ENCODE measurements around the gene CNTN4. TPM values are rescaled to one million over a fixed set of nuclear protein-coding genes. Genes with fewer than 3 reads are reported as not detected.

CNTN4 gene
- total and polyA plus RNA-seq, 2 of the 8 experiments (the other 6 are each of a cell fraction or from before 2014, with no cell fraction given), result 0.41 to 2.2 TPM

GRCh38 chr3:2944628-2945027, 846.0 kb downstream of the CNTN4 start:
- no peak overlapping the region for H3K4me3 ChIP-seq (ENCODE audit: extremely low read depth in 1 of 4, insufficient read depth in 2 of 4, low read depth in 3 of 4, low read length in 4 of 4)
- no peak overlapping the region for H2AK5ac ChIP-seq (ENCODE audit: low read depth, low read length)
- no peak overlapping the region for H4K8ac ChIP-seq (ENCODE audit: extremely low read depth, insufficient read depth, low read length)
- H3K4me1 ChIP-seq (replicated peaks in 1 of 4; ENCODE audit: control insufficient read depth in 3 of 4, insufficient read depth in 4 of 4, low read length in 3 of 4), result no peaks in the 10 kb centered on the region
- no peak overlapping the region for H3K23ac ChIP-seq (ENCODE audit: insufficient read length)
- no peaks in the 10 kb centered on the region for H3K79me2 ChIP-seq (ENCODE audit: control insufficient read depth in 1 of 2, insufficient read depth in 2 of 2, low read length in 2 of 2)
- no peak overlapping the region for H3K4ac ChIP-seq (replicated peaks; ENCODE audit: insufficient read length, low read depth, low read length)
- no peak overlapping the region for H3K27ac ChIP-seq (ENCODE audit: low read depth, low read length)
- H3K56ac ChIP-seq (replicated peaks; ENCODE audit: insufficient read length, low read depth, low read length), result no peak overlapping the region
- H2BK5ac ChIP-seq (ENCODE audit: low read depth, low read length), result no peak overlapping the region
- no peaks in the 10 kb centered on the region for H3K27me3 ChIP-seq (replicated peaks in 1 of 4; ENCODE audit: control insufficient read depth in 3 of 4, extremely low read depth in 1 of 4, insufficient read depth in 3 of 4, low read length in 3 of 4)
- H3K36me3 ChIP-seq (ENCODE audit: control insufficient read depth in 2 of 4, insufficient read depth in 4 of 4, low read length in 3 of 4), result no peaks in the 10 kb centered on the region
- no peaks in the 10 kb centered on the region for H3K79me1 ChIP-seq (ENCODE audit: low read depth, low read length)
- H2BK15ac ChIP-seq (ENCODE audit: low read length), result no peak overlapping the region
- no peak overlapping the region for H4K5ac ChIP-seq (ENCODE audit: insufficient read length, low read depth, low read length)
- no peak overlapping the region for H3K14ac ChIP-seq (ENCODE audit: insufficient read length)
- H4K91ac ChIP-seq (replicated peaks; ENCODE audit: insufficient read length, low read length), result no peak overlapping the region
- no peak overlapping the region for H2BK20ac ChIP-seq (ENCODE audit: low read length)
- TF ChIP-seq RAD21 (IDR thresholded peaks at IDR 0.05 in 1 of 2, conservative IDR thresholded peaks at IDR 0.05 in 1 of 2; ENCODE audit: low read depth in 2 of 2, low read length in 2 of 2), result no peak
- no peak for TF ChIP-seq GTF2F1 (IDR thresholded peaks at IDR 0.05; ENCODE audit: borderline replicate concordance, low read depth, low read length)
- no peak for TF ChIP-seq RNF2 (IDR thresholded peaks at IDR 0.05; ENCODE audit: borderline replicate concordance, low read depth, low read length, missing control alignments, poor library complexity, severe bottlenecking)
- no peak for TF ChIP-seq MAX (IDR thresholded peaks at IDR 0.05)
- TF ChIP-seq CEBPB (IDR thresholded peaks at IDR 0.05; ENCODE audit: low read depth, low read length), result no peak
- TF ChIP-seq SP4 (IDR thresholded peaks at IDR 0.05; ENCODE audit: low read length), result no peak
- no peak for TF ChIP-seq YY1 (IDR thresholded peaks at IDR 0.05; ENCODE audit: low read depth, low read length)
- TF ChIP-seq SIN3A (conservative IDR thresholded peaks at IDR 0.05 in 1 of 2, IDR thresholded peaks at IDR 0.05 in 1 of 2; ENCODE audit: low read depth in 1 of 2, low read length in 2 of 2), result no peak
- TF ChIP-seq TEAD4 (IDR thresholded peaks at IDR 0.05; ENCODE audit: low read depth, low read length), result no peak
- TF ChIP-seq RXRA (IDR thresholded peaks at IDR 0.05; ENCODE audit: insufficient read depth, low read depth, low read length), result no peak
- TF ChIP-seq BACH1 (IDR thresholded peaks at IDR 0.05; ENCODE audit: low read length), result no peak
- 94% methylated on average over 1 of the region's 1 CpG; no CpG with 5 or more reads in 1 of the 2 experiments for WGBS, 2 experiments (ENCODE audit: extremely low coverage in 1 of 2, insufficient coverage in 1 of 2, insufficient read length in 1 of 2, insufficient replicate concordance in 2 of 2, low coverage in 1 of 2, low lambda C conversion rate in 2 of 2, missing lambda C conversion rate in 1 of 2)
- H3K9ac ChIP-seq (replicated peaks in 1 of 4; ENCODE audit: extremely low read depth in 1 of 4, low read depth in 3 of 4, low read length in 3 of 4), result no peak overlapping the region
- FAIRE-seq (no peak), DNase-seq (ENCODE audit: low read depth in 1 of 2, low spot score in 2 of 2) (no peak)
- no peaks in the 10 kb centered on the region for H3K9me3 ChIP-seq (ENCODE audit: insufficient read depth in 2 of 2, low read depth in 1 of 2, low read length in 1 of 2)
- no peak overlapping the region for H2AFZ ChIP-seq (ENCODE audit: low read length)
- no peaks in the 10 kb centered on the region for H3K23me2 ChIP-seq (ENCODE audit: low read depth, low read length)
- ChIA-PET POLR2A (ENCODE audit: partially characterized antibody) (no interaction called here), CTCF (ENCODE audit: partially characterized antibody) (no interaction called here)
- H3K4me2 ChIP-seq (ENCODE audit: insufficient read depth in 1 of 2, low read depth in 2 of 2, low read length in 2 of 2), result no peak overlapping the region
- no peak overlapping the region for H2BK120ac ChIP-seq (replicated peaks; ENCODE audit: low read depth, low read length)
- H3K18ac ChIP-seq (ENCODE audit: extremely low read depth, low read length), result no peak overlapping the region
- H4K20me1 ChIP-seq (replicated peaks in 1 of 2; ENCODE audit: control insufficient read depth in 1 of 2, insufficient read depth in 2 of 2, low read length in 2 of 2), result no peaks in the 10 kb centered on the region
- H2BK12ac ChIP-seq (ENCODE audit: low read depth, low read length), result no peak overlapping the region
